DMS 273 (cell line): ENCODE results near the gene MT1A.
A peak's percentile ranks its signal among the peaks of the same experiment; 100 is the strongest.

Experiments
- DNase-seq: peaks from one replicate; lab custom pipeline; 2025; ENCODE audit not compliant: unreplicated experiment; lab: John Stamatoyannopoulos, UW

MT1A gene

GRCh38 chr16:56630134-56630533, 8.3 kb upstream of the MT1A start:
- DNase-seq = no peak

GRCh38 chr16:56631197-56631596, 7.3 kb upstream of the MT1A start:
- DNase-seq = no peak

GRCh38 chr16:56631832-56632155, 6.7 kb upstream of the MT1A start:
- no peak for DNase-seq

GRCh38 chr16:56632156-56632847, 6.2 kb upstream of the MT1A start, which contains the start of gene MT1M:
TSS of gene MT1M (plus strand) at chr16:56632659. CDS start at chr16:56632732, 73 bp downstream.
- DNase-seq = peak; percentile 55

- DNase-seq = no peak
Observed at GRCh38 chr16:56632848-56633365, 5.6 kb upstream of the MT1A start.

GRCh38 chr16:56633535-56633934, 4.9 kb upstream of the MT1A start:
- DNase-seq = no peak

GRCh38 chr16:56634715-56635440, 3.6 kb upstream of the MT1A start:
- DNase-seq = no peak

- DNase-seq = no peak
Observed at GRCh38 chr16:56635441-56635967, 3.0 kb upstream of the MT1A start.

- no peak for DNase-seq
Observed at GRCh38 chr16:56636616-56637413, 1.7 kb upstream of the MT1A start.

GRCh38 chr16:56639045-56639444, 579 bp downstream of the MT1A start:
- DNase-seq = no peak

- DNase-seq = no peak
Observed at GRCh38 chr16:56640076-56640475, 1.6 kb downstream of the MT1A start.

GRCh38 chr16:56641166-56641565, 2.7 kb downstream of the MT1A start:
- DNase-seq = no peak

- no peak for DNase-seq
Observed at GRCh38 chr16:56643080-56643778, 4.8 kb downstream of the MT1A start.

- DNase-seq = no peak
Observed at GRCh38 chr16:56643833-56644232, 5.4 kb downstream of the MT1A start.

- no peak for DNase-seq
Observed at GRCh38 chr16:56645311-56645710, 6.8 kb downstream of the MT1A start.

- no peak for DNase-seq
Observed at GRCh38 chr16:56645838-56646237, 7.4 kb downstream of the MT1A start.

GRCh38 chr16:56647641-56648431, 9.4 kb downstream of the MT1A start:
- no peak for DNase-seq

GRCh38 chr16:56649271-56649670, 10.8 kb downstream of the MT1A start:
- no peak for DNase-seq

GRCh38 chr16:56649820-56650219, 11.4 kb downstream of the MT1A start:
- no peak for DNase-seq

- DNase-seq = no peak
Observed at GRCh38 chr16:56651586-56651985, 13.1 kb downstream of the MT1A start, which contains the start of gene MT1B. TSS of gene MT1B (plus strand) at chr16:56651886. CDS start at chr16:56651954, 68 bp downstream.
